MG63 (cell line): ENCODE measurements around the gene TAB3. TPM values are rescaled to one million over a fixed set of nuclear protein-coding genes. Genes with fewer than 3 reads are reported as not detected.

Experiments
- DNase-seq: peaks from one replicate; pipeline ENCODE4 v3.0.0-alpha.2; 2020
- H3K27me3 ChIP-seq: fragments of 250-450 bp; sonication (Bioruptor Pico); 2 replicates; pipeline ENCODE4 v1.5.1; 2020; ENCODE audit warnings: mild to moderate bottlenecking, moderate library complexity
- H3K36me3 ChIP-seq: fragments of 250-450 bp; sonication (Bioruptor Pico); 2 replicates; pipeline ENCODE4 v1.5.1; 2020; ENCODE audit warnings: mild to moderate bottlenecking, moderate library complexity
- H3K4me3 ChIP-seq: fragments of 250-450 bp; sonication (Bioruptor Pico); 2 replicates; pipeline ENCODE4 v1.5.1; 2020; ENCODE audit warnings: mild to moderate bottlenecking, moderate library complexity
- H3K9me3 ChIP-seq: fragments of 250-450 bp; sonication (Bioruptor Pico); 2 replicates; pipeline ENCODE4 v1.5.1; 2020; ENCODE audit warnings: mild to moderate bottlenecking, moderate library complexity
- total RNA-seq: library from RNA; depleted of rRNA; stranded (reverse); fragments of >200 nt; shearing (Covaris generic); gene quantifications from 2 replicates; pipeline ENCODE4 v1.2.3, GENCODE V29; 2014; ENCODE audit warnings: low replicate concordance

Gene TAB3
- total RNA-seq, 1 experiment from 2014 or later = 0.82 TPM

DNA sequence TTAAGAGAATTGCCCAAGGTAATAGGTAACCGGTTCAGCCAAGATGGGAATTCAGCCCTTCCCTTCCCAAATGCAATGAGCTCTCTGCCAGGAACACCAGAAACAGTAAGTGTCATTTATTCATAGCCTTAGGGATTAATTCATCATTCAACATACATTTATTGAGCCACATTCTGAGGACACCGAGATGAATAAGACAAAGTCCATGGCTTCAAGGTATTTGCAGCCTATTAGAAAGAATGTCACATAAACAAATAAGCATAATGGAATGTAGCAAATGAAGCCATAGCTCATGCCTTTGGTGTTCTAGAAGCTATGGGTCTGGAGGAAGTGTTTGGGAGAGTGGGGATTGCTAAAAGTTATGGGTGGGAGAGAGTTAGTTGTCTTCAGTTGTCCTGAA is 6.3 kb upstream of the TAB3 start:
- no peaks in the 10 kb centered on the region for H3K27me3 ChIP-seq
- DNase-seq = no peak
- no peaks in the 10 kb centered on the region for H3K36me3 ChIP-seq
- H3K9me3 ChIP-seq = no peaks in the 10 kb centered on the region
- no peak overlapping the region for H3K4me3 ChIP-seq

DNA sequence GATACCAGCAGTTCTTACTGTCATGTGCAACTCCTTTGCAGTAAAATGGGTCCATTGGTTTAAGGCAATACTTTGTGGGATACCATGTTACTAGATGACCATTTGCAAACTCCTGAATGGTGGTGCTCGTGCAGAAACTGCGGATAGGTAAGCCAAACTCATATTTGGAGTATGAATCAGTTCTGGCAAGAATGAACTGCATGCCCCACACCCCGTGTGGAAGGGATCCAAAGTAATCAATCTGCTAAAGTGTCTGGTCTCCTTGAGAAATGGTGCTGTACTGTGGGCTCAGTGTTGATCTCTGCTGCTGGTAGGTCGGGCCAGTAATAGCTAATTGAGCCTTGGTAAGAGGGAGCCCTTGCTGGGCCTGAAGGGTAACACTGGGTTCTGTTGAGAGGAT is 4.2 kb upstream of the TAB3 start:
- no peaks in the 10 kb centered on the region for H3K27me3 ChIP-seq
- no peaks in the 10 kb centered on the region for H3K36me3 ChIP-seq
- no peak overlapping the region for H3K4me3 ChIP-seq
- no peaks in the 10 kb centered on the region for H3K9me3 ChIP-seq
- peak; percentile 24 for DNase-seq

- Histone ChIP-seq H3K9me3 (no peaks in the 10 kb centered on the region), H3K4me3 (no peak overlapping the region), H3K36me3 (no peaks in the 10 kb centered on the region), H3K27me3 (no peaks in the 10 kb centered on the region)
- no peak for DNase-seq
Measured at GRCh38 chrX:30892591-30892990, 3.5 kb upstream of the TAB3 start.

DNA sequence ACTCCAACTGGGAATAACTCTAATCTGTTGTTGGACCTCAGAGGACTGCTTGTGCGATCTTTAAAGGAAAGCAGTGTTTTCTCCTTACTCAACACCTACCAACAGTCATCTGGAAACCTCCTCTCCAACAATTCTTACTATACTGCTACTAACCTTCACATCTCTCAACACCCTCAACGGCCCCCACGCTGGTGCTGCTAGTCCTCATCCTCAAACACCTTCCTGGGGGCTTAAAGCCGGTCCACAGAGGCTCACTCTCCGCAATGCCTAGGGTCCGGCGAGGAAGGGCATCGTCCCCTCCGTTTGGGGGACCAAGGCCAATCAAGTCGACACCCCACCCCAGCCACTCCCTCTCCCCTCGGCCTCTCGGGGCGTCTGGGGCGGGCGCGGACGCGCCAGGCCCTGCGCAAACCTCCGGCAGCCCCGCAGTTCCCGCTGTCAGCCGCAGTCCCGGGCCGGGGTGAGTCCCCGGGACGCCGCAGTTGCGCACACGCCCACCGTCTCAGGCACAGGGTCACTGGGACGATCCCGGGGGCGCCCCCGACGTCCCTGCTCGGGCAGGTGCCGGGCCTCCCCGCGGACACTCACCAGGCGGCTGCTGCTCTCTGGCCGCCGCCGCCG is 418 bp downstream of the TAB3 start:
- Histone ChIP-seq H3K4me3 (peak overlapping the region; percentile 64), H3K9me3 (no peaks in the 10 kb centered on the region), H3K27me3 (no peaks in the 10 kb centered on the region), H3K36me3 (no peaks in the 10 kb centered on the region)
- no peak for DNase-seq

DNA sequence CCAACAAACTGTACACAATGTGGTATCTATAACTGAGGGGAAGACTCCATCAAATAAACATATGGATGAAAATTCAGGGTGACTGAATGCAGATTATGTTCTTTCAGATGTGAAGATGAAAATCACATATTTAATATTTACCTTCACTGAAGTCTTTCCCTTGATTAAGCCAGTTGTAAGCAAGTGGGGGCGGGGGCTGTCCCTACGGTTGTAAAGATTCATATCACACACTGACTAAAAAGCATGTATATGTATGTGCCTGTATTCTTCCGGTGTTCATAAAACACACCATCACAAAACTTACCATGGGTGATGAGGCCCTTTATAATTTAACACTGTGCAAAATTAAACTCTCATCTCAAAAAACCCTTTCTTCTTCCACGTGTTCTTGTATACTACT is 1.3 kb downstream of the TAB3 start:
- peak overlapping the region; percentile 64; the same call in 1 of the 2 replicates for H3K4me3 ChIP-seq
- no peak for DNase-seq

GRCh38 chrX:30887288-30887687 is 1.8 kb downstream of the TAB3 start:
- H3K4me3 ChIP-seq = no peak overlapping the region
- no peaks in the 10 kb centered on the region for H3K36me3 ChIP-seq
- H3K27me3 ChIP-seq = no peaks in the 10 kb centered on the region
- DNase-seq = no peak
- no peaks in the 10 kb centered on the region for H3K9me3 ChIP-seq

More for the DNA sequence above, 1.3 kb downstream of the TAB3 start:
- no peaks in the 10 kb centered on the region for H3K9me3 ChIP-seq
- H3K27me3 ChIP-seq = no peaks in the 10 kb centered on the region
- no peaks in the 10 kb centered on the region for H3K36me3 ChIP-seq

DNA sequence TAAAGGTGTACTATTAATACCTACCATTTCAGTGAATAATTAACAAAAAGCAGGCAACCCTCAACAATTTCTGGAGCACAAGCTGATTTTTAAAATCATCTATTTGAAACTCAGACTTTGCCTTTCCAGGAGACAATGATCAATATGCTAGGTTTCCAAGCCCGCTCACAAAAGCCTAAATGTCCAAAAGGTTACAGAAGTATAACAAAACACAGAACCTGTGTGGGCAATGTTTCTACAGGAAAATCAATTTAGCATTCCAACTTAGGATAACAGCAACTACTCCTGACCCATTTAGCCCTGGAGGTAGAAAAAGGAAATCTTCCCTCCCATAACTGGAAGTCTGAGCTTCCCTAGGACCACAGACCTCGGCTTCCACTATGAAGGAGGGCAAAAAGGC is 3.9 kb downstream of the TAB3 start:
- no peak for DNase-seq
- Histone ChIP-seq H3K27me3 (no peaks in the 10 kb centered on the region), H3K9me3 (no peaks in the 10 kb centered on the region), H3K4me3 (no peak overlapping the region), H3K36me3 (no peaks in the 10 kb centered on the region)

DNA sequence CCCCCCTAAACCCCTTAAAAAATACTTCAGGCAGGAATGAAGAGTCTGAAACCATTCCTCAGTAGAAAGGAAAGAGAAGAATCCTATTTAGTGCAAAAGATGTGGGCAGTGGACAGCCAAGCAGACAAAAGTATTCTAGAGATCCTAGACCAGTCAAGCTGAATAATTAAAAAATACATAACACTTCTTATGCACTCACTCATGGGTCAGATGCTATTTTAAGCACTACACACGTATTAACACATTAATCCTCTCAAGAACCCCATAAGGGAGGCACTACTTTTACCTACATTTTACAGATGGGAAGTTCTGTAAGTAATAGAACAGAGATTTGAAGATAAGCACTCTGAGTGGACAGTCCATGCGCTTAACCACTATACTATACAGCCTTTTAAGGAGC is 5.9 kb downstream of the TAB3 start:
- DNase-seq = no peak
- Histone ChIP-seq H3K27me3 (no peaks in the 10 kb centered on the region), H3K36me3 (no peaks in the 10 kb centered on the region), H3K9me3 (no peaks in the 10 kb centered on the region), H3K4me3 (no peak overlapping the region)

- DNase-seq = no peak
- Histone ChIP-seq H3K27me3 (no peaks in the 10 kb centered on the region), H3K4me3 (no peak overlapping the region), H3K36me3 (no peaks in the 10 kb centered on the region), H3K9me3 (no peaks in the 10 kb centered on the region)
Measured at GRCh38 chrX:30881797-30882196, 7.3 kb downstream of the TAB3 start.

DNA sequence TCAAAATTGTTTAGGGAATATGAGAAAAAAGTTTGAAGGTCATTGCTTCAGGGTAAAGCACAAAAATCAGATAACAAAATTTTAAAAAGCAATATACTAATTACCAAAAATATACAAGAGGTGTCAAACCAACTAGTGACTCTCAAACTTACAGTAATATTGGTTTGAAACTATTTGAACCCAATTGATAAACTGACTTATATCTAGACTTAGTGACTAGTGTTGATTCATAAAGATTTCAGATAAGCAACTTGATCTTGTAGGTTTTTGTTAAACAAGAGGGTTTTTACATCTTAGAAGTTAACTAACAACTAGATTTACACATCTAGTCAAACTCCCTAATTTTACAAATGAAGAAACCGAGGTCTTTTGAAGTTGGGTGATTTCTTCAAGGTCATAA is 7.7 kb downstream of the TAB3 start:
- no peak for DNase-seq
- H3K27me3 ChIP-seq = no peaks in the 10 kb centered on the region
- H3K9me3 ChIP-seq = no peaks in the 10 kb centered on the region
- no peak overlapping the region for H3K4me3 ChIP-seq
- no peaks in the 10 kb centered on the region for H3K36me3 ChIP-seq

GRCh38 chrX:30880058-30880457 is 9.0 kb downstream of the TAB3 start:
- Histone ChIP-seq H3K27me3 (no peaks in the 10 kb centered on the region), H3K9me3 (no peaks in the 10 kb centered on the region), H3K36me3 (no peaks in the 10 kb centered on the region), H3K4me3 (no peak overlapping the region)
- no peak for DNase-seq

DNA sequence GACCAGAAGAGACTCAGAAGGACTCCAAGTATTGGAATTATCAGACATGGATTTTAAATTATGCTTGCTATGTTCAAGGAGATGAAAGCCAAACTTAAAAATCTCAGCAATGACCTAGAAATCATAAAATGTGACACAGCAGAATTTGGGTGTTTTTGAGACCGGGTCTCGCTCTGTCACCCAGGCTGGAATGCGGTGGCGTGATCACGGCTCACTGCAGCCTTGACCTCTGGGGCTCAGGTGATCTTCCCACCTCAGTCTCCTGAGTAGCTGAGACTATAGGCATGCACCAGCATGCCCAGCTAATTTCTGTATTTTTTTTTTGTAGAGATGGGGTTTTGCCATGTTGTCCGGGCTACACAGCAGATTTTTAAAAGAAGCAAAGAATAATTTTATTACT is 12.7 kb downstream of the TAB3 start:
- Histone ChIP-seq H3K4me3 (no peak overlapping the region), H3K36me3 (no peaks in the 10 kb centered on the region), H3K27me3 (no peaks in the 10 kb centered on the region), H3K9me3 (no peaks in the 10 kb centered on the region)
- DNase-seq = no peak

- Histone ChIP-seq H3K36me3 (no peaks in the 10 kb centered on the region), H3K9me3 (no peaks in the 10 kb centered on the region), H3K4me3 (no peak overlapping the region), H3K27me3 (no peaks in the 10 kb centered on the region)
- DNase-seq = peak; percentile 47
Measured at GRCh38 chrX:30875957-30876356, 13.1 kb downstream of the TAB3 start.

GRCh38 chrX:30874851-30875250 is 14.2 kb downstream of the TAB3 start:
- no peak overlapping the region for H3K4me3 ChIP-seq
- H3K27me3 ChIP-seq = no peaks in the 10 kb centered on the region
- no peaks in the 10 kb centered on the region for H3K36me3 ChIP-seq
- H3K9me3 ChIP-seq = no peaks in the 10 kb centered on the region
- DNase-seq = no peak

DNA sequence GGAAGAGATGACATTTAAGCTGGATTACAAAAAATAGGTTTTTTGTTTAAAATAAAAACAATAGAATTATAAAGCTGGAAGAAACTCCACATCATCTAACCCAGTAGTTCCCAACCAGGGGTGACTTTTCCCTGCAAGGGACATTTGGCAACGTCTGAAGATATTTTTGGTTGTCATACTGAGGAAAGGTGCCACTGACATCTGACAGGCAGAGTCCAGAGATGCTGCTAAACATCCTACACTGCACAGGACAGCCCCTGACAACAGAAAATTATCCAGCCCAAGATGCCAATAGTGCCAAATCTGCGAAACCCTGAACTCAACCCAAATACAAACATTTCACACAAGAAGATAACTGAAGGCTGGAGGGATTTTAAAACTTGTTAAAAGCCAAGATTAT is 18.5 kb downstream of the TAB3 start:
- no peak for DNase-seq
- H3K9me3 ChIP-seq = no peaks in the 10 kb centered on the region
- no peaks in the 10 kb centered on the region for H3K27me3 ChIP-seq
- H3K36me3 ChIP-seq = no peaks in the 10 kb centered on the region
- no peak overlapping the region for H3K4me3 ChIP-seq

GRCh38 chrX:30865612-30866011 is 23.4 kb downstream of the TAB3 start:
- H3K9me3 ChIP-seq = no peaks in the 10 kb centered on the region
- DNase-seq = no peak
- H3K4me3 ChIP-seq = no peak overlapping the region
- no peaks in the 10 kb centered on the region for H3K27me3 ChIP-seq
- H3K36me3 ChIP-seq = no peaks in the 10 kb centered on the region

DNA sequence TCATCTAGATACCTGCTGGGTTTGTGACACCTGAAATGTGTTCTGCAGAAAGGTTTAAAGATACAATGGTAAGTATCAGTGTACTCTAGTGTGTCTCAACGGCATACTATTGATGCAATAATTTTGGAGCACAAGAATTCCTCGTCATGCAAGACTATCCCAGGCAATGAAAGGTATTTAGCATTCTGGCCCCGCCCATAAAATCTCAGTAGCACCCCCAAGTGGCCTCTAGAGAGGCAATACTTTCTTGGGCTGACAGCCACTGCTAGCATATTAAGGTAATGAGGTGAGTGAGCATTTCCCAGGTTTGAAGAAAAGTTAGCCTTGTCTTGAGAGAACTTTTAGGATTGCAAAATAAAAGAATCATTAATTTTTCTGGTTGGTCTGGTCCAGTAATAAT is 24.0 kb downstream of the TAB3 start:
- no peak for DNase-seq
- H3K4me3 ChIP-seq = no peak overlapping the region
- H3K9me3 ChIP-seq = no peaks in the 10 kb centered on the region
- H3K36me3 ChIP-seq = no peaks in the 10 kb centered on the region
- H3K27me3 ChIP-seq = no peaks in the 10 kb centered on the region

- Histone ChIP-seq H3K36me3 (no peaks in the 10 kb centered on the region), H3K9me3 (no peaks in the 10 kb centered on the region), H3K4me3 (no peak overlapping the region), H3K27me3 (no peaks in the 10 kb centered on the region)
- DNase-seq = no peak
Measured at GRCh38 chrX:30864383-30864785, 24.7 kb downstream of the TAB3 start.

DNA sequence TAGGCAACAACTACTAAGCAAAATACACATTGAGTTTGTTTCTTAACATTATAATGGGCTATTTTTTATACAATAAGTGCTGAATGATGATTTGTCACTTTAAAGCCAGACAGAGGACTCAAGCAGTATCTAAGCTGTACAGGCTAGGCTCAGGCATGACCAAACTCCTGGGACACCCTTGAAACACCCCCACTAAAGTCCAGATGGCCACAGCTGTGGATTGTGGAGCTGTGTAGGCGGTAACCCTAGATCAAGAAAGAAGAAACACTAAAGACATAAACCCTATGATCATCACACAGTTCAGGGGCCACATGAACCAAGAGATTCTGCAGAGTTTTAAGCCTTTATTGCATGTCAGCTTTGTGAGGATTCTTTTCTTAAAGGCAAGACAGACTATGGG is 25.1 kb downstream of the TAB3 start:
- Histone ChIP-seq H3K4me3 (no peak overlapping the region), H3K9me3 (no peaks in the 10 kb centered on the region), H3K27me3 (no peaks in the 10 kb centered on the region), H3K36me3 (no peaks in the 10 kb centered on the region)
- DNase-seq = no peak
